Activated CD8-positive, alpha-beta memory T cell treated with anti-CD3 and anti-CD28 coated beads for 24 hours (primary cell): ENCODE data around the gene PIK3R3.

Source experiments
- DNase-seq: peaks from one replicate; pipeline ENCODE4 v3.0.0-alpha.2; 2020

PIK3R3 gene

DNA sequence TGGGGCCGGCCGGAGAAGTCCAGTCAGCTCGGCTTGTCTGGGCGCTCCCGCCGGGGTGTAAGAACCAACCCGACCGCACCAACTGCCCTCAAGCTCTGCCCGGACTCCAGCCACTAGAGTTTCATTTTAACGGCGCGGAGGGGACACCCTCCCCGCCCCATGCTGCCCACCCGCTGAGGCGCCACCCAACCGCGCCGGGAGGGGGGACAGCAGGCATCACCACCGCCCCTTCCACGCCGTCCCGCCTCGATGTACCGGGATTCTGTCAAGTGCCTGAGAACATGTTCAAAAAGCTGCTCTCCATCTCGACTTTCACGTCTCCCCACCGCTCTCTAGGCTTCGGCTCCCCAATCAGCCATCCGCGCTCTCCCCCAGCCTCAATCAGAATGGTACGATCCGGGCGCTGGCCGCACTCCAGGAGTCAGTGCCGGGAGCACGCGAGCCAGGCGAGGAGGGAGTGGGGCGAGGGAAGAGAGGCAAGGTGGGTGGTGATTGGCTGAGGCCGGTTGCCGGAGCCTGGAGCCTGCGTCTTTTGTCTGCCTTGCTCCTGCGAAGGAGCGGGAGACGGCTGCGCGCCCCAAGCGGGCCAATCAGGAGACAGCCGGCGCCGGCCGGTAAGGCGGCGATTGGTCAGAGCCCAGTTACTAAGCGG is at the start of gene PIK3R3:
Gene PIK3R3 (minus strand): TSS at position 101 of the 652 bp plus-strand sequence. CDS start 677 bp downstream, outside the sequence.
- peak; percentile 95 for DNase-seq

DNA sequence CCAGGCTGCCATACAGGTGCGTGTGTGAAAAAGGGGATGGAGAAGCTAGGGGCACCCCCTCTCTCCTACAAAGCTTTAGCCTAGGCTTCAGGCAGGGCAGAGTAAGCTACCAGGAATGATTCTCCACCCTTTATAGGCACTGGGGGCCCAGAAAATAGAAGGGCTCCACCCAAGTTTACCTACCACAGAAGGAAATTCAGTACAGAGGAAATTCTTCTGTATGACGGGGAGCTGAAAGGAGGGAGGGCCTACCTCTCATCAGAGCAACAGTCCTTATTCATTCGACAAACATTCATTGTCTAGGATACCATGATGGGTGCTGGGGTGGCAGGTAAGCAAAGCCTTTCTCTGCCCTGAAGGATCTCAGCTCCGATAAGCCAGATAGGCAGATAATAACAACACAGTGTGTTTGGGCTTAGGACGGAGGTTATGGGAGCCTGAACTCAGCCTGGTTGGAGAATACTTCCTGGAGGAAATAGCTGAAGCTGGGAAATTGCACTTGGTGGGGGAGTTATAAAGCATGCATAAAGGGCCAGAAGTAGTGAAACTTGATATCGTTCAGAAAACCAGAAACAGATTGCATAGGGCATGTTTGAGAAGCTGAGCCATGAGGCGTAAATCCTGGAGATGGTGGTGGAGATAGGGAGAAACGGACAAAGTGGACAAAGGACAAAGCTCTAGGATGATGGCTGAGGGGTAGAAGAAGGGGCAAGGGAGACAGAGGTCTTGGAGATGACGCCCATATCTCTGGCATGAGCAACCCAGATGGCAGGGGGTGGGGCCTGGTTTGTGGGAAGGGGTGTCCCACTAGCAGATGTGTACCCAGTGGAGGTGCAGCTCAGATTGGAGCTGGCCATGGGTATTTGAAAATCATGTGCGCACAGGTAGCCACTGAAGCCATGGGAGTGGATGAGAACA is 49.2 kb upstream of the PIK3R3 start:
- DNase-seq: no peak

DNA sequence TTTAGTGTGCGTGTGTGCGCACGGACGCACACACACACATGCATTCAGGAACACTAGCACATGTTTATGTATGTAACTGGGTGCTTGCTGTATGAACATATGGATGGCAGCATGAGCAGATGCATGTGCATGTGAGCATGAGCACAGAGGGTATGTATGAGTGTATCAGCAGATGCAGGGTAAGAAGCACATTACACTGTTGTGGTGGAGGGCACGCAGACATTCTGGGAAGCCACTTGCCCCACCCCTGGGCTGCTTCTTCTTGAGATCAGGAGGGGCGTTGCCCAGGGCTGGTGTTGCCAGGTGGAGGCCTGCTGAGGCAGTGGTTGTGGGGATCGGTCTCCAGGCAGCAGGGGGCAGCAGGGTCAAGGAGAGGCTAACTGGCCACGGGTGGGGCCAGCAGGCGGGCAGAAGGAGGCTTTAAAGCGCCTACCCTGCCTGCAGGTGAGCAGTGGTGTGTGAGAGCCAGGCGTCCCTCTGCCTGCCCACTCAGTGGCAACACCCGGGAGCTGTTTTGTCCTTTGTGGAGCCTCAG is 47.7 kb upstream of the PIK3R3 start:
- no peak for DNase-seq

DNA sequence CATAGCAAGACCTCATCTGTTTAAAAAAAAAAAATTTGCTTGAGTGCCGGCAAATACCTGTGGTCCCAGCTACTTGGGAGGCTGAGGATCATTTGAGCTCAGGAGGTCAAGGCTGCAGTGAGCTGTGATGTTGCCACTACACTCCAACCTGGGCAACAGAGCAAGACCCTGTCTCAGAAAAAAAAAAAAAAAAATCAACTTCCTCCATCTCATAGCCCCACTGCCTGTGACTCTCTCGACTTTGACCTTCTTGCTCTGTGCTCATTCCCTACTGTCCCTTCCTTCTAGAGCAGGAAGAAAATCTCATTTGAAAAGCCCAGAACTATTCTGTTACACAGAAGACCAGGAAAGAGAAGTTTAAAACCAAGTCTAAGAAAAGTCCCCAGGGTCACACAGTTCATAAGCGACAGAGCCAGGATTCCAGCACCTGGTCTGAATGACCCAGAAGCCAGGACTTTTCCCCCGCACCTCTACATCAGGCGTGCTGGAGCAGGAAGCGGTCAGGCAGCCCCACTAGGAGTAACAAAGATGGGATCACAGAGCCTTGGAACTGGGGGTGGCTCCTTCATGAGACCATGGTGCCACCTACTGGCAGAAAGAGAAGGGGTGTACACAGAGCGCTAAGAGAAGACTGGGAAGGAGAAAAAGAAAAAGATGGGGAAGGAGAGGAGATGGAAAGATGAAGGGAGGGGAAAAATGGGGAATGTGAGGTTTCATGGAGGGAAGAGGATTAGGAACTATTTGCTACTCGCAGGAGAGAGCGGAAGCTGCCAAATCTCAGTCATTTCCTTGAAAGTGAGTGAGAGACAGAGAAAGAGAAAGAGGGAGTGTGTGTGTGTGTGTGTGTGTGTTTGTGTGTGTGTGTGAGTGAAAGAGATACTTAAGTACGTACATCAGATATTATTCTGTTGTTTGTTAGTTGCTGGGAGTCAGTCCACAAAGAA is 47.0 kb upstream of the PIK3R3 start:
- peak; percentile 81 for DNase-seq

DNA sequence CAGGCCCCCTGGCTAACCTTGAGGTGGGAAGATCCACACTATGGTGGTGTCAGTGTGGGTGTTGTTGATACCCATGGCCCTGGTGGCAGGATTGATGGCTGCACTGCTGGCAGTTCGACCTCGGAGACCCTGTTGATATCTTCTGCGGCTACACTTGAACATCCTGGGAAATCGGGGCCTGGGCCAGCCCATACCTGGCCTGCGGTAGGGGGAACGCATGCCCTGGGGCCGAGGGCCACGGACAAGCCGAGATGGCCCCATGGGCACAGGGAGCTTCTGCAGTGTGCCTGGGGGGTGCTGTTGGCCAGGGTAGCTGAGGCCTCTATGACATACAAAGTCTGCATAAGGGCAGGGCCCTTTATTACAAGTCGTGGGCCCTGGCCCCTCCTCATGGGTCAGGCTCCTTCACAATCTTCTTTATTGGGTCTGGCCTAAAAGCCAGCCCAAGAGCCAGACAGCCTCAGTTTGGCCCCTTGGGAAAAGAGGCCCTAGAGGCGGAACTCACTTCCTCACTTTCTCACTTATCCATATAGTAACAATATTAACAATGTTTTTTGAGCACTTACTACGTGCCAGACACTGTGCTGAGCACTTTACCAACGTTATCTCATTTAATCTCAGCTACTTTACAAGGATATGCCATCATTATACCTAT is 43.9 kb upstream of the PIK3R3 start, which contains the start of gene P3R3URF:
Gene P3R3URF (minus strand): TSS at position 278 of the 655 bp plus-strand sequence. CDS start 17 bp downstream, at position 261.
- DNase-seq: no peak

DNA sequence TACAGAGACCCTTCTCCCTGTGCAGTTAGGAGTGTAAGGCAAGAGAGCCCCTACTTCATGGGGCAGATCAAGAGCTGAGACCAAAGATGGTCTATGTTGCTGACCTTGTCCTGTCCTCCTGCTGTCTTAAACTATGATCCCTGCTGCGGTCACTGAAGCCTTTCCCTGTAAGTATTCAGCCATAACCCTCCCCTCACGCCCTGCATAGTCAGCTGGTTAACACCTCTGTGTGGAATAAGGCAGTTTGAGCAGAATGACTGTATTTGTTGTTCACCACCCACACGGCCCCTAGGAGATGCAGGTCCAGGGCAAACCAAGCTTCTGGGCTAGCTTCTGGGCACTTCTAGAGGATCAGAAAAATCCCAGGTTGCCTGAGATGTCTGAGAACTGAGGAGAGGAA is 42.8 kb upstream of the PIK3R3 start:
- DNase-seq: no peak

DNA sequence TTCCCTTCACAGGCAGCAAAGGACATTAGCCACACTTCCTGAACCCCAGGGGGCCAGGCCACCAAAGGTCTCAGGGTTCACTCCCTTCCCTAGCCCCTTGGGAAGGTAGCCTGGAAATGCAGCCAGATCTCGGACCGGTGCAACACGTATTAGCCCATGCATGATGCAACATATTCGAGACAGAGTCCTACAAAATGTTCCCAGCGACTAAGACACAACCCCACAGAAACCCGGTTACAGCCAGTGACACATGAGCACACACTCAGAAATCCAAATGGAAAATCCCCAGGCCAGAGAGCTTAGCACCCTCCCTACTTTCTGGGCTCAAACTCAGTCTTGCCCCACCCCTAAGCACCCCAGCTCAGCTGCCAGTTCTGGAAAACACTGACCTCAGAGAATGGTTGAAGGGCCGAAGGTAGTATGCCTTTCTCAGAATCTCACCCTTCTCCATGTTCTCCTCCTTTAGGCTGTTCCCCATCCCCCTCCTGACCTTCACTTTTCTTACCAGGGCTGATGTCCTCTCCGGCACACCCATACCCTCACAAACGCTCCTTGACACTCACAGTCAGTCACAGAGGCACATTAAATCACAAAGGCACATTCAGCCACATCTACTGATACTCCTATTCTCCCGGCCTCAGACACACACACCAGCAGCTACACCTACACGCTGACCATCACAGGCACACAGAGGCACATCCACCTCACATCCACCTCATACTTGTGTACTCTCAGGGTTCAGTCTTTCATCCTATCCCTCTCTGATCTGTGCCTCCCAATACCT is 42.2 kb upstream of the PIK3R3 start, which contains the start of gene TSPAN1:
Gene TSPAN1 (plus strand): TSS at position 640 of the 784 bp plus-strand sequence. CDS start 6,021 bp downstream, outside the sequence.
- DNase-seq: no peak

DNA sequence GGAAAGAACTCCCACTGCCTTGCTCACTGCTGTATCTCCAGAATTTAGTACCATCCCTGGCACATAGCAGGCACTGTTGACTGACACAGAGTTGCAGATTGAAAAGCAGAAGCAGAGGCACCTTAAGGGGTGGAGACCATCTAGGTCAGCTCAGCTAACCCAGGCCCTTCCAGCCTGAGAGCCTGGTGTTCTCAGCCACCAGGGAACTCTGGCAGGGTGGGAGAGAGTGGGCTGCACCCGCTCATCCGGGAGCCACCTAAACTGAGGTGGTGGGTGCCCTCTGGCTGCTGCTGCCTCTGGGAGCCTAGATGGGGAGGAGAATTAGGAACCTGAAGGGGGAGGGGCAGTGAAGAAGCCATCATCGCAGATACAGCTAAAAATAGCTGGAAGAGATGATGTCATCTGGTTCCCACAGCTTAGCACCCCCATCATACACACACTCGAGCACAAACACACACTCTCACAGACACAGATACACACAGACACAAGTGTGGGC is 41.0 kb upstream of the PIK3R3 start:
- no peak for DNase-seq

DNA sequence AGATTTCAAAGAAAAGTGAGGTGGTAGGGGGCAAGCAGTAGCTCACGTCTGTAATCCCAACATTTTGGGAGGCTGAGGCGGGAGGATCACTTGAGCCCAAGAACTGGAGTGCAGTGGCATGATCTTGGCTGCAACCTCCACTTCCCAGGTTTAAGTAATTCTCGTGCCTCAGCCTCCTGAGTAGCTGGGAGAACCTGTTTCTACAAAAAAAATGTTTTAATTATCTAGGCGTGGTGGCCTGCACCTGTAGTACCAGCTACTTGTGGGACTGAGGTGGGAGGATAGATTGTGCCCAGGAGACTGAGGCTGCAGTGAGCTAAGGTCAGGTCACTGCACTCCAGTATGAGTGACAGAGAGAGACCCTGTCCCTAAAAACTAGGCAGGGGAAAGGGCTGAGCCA is 39.9 kb upstream of the PIK3R3 start:
- DNase-seq: no peak

DNA sequence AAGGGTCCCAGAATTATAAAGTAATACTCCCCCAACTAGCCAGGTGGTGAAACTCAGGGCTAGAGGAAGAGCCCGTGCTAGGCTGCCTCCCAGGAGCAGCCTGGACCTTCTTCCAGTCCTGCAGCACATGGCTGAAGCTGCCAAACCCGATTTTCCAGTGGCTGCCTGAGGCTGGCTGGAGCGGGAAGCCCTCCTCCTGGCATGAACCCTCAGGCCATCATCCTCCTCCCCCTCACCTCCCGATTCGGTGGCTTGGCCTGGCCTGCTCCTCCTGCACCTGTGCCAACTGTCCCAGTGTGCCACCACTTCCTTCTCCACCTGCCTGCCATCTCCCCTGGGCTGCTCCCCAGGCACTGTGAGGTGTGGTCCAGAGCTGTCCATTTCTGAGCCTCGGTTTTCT is 39.4 kb upstream of the PIK3R3 start:
- DNase-seq: no peak

DNA sequence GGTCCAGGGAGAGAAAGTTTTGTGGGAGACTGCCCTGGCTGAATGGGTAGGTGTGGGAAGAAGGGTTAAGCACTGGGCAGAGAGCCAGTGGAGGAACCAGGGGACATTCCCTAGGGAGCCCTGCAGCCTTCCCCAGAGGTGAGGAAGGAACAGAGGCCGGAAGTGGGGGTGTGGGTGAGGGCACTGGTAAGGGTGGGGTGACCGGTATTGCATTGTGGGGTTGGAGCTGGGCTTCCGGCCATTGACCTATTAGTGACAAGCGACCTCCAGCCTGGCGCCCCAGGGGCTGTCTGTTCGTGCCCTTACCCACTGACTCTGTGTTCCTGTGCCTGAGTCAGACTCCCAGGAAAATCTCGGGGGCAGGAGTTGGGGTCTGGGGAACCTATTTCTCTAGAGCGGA is 38.9 kb upstream of the PIK3R3 start:
- DNase-seq: no peak

DNA sequence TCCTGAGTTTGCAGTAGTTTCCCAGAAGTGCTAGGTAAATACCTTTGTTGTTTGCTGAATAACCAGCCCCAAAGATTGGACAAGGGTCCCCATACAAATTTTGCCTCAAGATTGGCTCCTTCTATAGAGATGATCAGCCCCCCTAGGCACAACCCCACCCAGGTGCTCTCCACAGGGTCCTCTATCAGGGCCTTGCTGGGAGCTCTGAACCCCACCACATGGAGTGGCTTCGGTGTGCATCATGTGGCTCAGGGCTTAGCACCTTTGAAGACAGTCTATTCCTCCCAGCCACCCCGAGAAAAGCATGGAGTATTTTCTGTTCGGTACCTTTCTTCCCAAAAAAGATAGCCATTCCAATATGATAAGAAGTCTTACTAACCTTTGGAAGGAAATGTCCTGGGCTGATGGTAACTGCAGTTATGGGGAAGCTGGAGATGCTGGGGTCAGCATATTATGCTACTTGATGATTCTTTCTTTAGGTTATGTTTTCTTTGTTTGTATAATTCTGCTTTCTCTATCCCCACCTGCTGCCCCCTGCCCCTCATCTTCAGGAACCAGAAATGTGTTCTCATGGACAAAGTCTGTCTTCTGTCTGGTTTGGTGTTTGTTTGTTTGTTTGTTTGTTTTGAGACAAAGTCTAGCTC is 37.5 kb upstream of the PIK3R3 start:
- no peak for DNase-seq

DNA sequence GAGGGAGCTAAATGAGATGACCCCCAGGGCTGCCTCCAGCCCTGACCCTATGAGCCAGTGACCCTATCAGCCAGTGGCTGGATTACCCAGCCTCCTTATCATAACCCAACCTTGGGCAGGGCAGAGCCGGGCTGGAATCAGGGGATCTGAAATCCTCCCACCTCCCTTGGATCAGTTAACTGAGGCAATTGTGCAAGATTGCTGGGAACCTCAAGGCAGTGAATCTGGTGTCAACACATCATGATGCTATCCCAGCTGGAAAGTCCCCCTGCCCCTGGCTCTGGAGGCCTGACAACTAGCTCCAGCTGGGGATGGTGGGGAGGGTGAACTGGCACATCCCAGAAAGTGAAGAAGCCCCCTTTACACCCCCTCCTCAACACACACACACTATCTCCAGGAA is 36.0 kb upstream of the PIK3R3 start:
- no peak for DNase-seq

DNA sequence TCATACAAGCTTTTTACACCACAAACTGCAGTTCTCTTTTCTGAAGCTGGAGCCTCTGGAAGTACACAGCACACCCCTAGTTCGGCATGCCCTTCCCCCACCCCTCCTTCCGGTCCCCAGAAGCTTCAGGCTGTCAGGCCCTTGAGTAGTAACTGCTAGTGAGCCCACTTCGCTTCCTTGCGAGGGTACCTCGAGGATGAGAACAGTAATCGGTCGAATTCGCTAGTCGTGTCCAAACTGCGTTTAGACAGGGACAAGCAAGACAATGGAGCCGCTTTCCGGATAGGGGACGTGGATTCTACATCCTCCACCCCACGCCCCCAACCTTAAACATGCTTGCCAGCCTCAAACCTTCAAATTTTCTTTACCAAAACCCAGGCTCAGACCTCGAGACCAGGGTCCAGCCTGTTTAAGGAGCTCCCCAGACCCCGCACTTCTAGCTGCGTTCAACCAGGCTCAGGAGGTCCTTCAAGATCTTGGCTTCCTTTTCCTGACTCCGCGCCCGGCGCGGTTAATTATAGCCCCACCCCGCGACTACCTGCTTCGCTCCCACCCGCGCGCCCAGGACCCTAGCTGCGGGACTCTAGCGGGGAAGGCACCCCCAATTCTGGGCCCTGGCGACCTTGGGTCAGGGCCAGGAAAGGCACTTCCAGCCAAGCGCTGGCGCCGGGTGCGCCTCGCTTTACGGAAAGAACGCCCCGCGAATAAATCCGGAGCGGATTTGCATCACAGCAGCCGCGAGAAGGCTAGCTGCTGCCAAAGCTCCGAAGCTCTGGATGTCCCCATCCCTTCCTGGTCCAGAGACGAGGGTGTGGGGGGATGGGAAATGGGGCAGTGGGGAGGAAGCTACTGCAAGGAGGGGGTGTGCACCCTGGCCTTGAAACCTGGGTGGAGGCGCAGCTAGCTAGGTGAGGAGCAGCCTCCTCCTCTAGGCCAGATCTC is 34.4 kb upstream of the PIK3R3 start:
- peak; percentile 84 for DNase-seq

DNA sequence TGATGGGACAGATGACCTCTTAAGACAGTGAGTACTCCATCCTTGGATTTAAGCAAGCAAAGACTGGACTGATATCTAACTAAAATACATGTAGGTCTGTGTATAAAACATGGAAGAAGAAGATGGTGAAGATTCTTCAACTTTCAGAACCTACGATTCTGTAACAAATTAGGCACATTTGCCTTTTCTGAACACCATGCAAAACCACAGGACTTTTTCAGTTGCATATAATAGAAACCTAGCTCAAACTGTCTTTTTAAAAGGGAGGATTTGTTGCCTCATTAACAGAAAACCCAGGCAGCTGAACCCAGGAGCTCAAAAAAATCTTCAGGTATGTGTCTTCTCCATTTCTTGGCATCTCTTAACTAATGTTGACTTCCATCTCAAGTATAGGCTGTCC is 27.8 kb upstream of the PIK3R3 start:
- DNase-seq: no peak

DNA sequence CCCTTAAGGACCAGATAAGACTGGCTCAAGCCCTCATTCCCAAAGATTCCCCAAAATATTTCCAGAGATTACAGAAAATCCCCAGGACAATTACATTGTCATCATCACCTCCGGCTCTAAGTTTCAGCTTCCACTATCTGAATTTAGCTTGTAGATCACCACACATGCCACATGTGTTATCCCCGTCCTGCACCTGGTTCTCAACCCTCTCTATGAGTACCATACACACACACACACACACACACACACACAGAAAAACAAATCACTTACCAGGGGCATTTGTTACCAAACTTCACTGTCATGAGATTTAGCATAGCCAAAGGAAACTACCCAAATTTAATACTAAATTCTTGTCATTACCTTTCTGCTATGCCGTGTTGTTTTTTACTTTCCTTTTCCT is 27.1 kb upstream of the PIK3R3 start:
- no peak for DNase-seq

DNA sequence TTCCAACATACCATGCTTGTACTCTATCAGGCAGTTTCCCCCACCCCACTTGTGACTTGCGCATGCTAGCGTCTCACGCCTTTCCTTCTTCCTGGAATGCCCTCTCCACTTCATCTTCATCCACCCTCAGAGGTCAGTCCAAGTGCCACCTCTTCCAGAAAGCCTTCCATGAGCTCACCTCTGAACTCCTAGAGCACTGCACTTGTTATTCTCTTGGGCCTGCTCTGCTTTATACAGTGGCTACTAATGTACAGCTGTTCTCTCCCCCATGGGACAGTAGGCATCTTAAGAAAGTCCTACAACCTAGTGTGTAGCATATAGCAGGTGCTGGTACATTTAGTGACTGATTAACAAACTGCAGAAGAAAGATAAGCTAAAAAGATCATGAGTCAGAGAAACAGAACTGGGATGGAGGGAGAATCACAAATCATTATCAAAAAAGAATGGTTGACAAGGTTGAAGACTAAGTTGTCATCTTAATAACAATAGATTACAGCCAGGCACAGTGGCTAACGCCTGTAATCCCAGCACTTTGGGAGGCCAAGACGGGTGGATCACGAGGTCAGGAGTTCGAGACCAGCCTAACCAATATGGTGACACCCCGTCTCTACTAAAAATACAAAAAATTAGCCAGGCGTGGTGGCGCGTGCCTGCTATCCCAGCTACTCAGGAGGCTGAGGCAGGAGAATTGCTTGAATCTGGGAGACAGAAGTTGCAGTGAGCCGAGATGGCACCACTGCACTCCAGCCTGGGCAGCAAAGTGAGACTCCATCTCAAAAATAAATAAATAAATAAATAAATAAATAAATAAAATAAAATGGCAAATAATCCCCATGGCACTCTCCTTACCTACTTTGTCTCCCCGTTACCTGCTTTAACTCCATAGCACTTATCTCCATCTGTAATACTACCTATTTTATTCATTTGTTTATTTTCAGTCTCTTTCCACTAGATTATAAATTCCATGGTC is 26.2 kb upstream of the PIK3R3 start:
- DNase-seq: no peak

DNA sequence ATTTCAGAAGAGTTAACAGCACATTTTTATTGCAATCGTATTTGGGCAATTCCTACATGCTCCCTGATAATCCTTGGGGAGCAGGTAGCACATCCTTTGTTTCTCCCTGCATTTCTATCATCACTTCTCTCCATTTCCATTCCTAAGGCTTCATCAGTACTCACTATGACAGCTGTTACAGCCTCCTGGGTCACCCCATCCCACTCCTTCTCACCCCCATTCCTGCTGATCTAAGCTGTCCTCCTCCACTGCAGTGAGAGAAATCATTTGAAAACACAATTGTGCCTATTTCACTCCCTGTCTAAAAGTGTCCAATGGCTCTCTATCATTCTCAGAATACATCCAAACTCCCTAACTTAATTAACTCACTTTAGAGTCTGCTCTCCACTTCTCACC is 25.5 kb upstream of the PIK3R3 start:
- no peak for DNase-seq
